Glomerular visceral epithelial cell (primary cell): ENCODE results near the gene IGSF23.
A peak's percentile ranks its signal among the peaks of the same experiment; 100 is the strongest.
"Not testable (repeated sequence)": the region's sequence is repeated elsewhere in the genome, so short reads cannot be mapped to it uniquely, and the experiment has no call there.

Experiments
- DNase-seq: peaks from one replicate; pipeline ENCODE4 v3.0.0-alpha.2; 2016; ENCODE audit errors: extremely low spot score

The IGSF23 gene

DNA sequence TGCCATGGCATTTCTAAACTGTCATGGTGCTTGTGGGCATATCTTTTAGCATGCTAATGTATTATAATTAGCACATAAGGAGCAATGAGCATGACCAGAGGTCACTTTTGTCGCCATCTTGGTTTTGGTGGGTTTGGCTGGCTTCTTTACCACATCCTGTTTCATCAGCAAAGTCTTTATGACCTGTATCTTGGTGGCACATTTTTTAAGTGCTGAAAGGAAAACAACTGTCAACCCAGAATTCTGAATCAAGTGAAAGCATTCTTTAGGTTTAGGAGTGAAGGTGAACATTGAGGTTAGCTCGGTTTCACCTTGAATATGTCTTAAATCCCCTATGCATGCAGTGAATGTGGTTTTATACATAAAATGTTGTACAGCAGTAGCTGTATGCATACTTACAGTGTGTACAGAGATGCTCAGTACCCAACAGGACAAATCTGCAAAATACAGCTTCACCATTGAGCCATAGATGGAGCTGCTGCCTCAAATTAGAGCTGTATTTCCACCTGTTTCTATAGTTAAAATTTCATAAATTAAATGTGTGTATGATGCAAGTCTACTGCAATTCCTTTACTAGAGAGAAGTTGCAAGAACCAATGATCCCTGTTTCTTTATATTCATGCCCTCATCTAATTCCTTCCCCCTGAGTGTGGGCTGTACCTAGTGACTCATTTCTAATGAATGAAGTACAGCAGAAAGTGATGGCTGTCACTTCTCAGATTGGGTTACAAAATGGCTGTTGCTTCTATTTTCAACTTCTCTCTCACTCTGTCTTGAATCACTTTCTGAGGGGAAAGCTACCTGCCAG lies 25.2 kb upstream of the IGSF23 start:
- DNase-seq, result peak; percentile 86

DNA sequence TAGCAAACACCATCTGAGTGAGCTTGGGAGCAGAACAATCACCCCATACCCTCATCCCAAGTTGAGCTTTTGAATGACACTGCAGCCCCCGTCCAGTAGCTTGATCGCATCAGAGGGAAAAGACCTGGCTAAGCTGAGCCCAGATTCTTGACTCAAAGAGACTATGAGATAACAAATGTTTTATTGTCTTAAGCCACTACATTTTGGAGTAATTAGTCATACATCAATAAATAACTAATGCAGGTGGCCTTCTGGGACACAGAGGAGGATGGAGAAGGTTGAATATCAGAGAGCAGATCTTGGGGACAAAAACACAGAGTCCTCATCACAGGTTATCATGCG lies 24.6 kb upstream of the IGSF23 start:
- DNase-seq, result no peak

- DNase-seq, result no peak
Measured at GRCh38 chr19:44590245-44591059, 22.9 kb upstream of the IGSF23 start.

GRCh38 chr19:44591340-44591993 lies 21.9 kb upstream of the IGSF23 start:
- not testable (repeated sequence) for DNase-seq

DNA sequence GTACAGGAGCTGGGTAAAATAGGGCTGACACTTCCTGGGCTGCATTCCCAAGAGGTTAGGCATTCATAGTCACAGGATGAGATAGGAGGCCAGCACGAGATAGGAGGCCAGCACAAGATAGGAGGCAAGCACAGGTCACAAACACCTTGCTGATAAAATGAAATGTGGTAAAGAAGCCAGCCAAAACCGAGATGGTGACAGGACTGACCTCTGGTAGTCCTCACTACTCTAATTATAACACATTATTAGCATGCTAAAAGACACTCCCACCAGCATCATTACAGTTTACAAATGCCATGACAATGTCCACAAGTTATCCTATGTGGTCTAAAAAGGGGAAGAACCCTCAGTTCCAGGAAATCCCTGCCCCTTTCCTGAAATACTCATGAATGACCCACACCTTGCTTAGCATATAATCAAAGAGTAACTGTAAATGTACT lies 20.9 kb upstream of the IGSF23 start:
- no peak for DNase-seq

DNA sequence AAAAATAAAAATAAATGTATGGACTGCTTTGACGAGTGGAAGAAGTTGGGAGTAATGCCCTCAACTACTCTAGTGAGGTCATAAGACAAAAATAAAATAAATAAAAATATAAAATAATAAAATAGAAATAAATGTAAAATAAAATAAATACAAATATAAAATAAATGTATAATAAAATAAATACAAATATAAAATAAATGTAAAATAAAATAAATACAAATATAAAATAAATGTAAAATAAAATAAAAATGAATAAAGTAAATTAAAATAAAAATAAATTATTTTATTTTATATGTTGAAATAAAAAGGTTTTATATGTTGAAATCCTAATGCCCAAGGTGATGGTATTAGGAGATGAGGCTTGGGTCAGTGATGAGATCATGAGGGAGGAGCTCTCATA lies 20.1 kb upstream of the IGSF23 start:
- DNase-seq, result no peak

- not testable (repeated sequence) for DNase-seq
Measured at GRCh38 chr19:44593866-44594266, 19.5 kb upstream of the IGSF23 start.

DNA sequence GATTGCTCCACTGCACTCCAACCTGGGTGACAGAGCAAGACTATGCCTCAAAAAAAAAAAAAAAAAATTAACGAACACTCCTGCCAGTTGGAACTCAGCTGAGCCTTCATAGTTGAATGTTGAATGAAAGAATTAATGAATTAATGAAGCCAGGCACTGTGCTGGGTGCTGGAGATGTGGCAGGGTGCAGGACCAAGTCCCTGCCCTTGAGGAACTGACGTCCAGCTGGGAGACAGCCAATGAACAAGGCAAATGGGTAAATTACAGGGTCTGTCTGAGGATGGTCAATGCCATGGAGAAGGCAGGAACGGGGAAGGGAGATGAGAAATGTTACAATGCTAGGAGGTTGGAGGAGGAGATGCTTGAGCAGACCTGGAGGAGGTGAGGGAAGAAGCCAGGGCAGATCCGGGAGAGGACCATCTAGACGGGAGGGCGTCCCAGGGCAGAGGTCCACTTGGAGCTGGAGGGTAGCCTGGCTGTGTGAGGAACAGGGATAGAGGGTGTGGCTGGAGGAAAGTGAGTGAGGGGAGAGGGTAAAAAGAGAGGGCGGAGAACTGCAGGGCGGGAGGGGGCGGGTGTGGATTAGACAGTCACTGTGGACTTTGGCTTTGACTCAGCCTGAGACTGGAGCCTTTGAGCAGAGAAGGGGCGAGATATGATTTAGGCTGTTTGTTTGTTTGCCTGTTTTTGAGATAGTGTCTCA lies 16.8 kb upstream of the IGSF23 start:
- no peak for DNase-seq

DNA sequence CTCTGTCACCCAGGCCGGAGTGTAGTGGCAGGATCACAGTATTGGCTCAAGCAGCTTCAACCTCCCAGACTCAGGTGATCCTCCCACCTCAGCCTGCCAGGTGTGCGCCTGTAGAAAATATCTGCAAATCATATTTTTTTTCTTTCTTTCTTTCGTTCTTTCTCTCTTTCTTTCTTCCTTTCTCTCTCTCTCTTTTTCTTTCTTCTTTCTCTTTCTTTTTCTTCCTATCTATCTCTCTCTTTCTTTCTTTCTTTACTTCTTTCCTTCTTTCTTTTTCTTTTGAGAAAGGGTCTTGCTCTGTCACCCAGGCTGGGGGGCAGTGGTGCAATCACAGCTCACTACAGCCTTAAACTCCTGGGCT lies 16.3 kb upstream of the IGSF23 start:
- DNase-seq, result no peak

GRCh38 chr19:44598355-44598754 lies 15.0 kb upstream of the IGSF23 start:
- DNase-seq, result no peak

GRCh38 chr19:44598880-44599279 lies 14.5 kb upstream of the IGSF23 start:
- no peak for DNase-seq

DNA sequence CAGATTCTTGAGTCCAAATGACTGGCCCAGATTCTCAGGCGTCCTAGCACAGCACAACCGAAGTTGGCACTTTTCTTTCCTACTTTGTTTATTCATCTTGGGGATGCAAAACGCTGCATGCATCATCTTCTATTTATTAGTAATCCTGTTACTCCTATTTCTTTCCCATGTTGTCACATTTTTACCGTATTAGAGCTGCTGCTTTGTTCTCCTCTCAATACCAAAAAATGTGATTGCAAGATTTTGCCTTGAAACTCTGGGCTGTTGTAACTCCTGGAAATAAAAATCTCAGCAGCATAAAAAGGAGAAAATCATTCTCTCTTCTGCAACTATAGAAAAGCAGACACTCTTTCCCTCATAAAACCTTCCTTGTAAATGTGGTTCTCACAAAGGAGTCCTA lies 12.9 kb upstream of the IGSF23 start:
- DNase-seq, result no peak

GRCh38 chr19:44602081-44602480 lies 11.3 kb upstream of the IGSF23 start:
- no peak for DNase-seq

DNA sequence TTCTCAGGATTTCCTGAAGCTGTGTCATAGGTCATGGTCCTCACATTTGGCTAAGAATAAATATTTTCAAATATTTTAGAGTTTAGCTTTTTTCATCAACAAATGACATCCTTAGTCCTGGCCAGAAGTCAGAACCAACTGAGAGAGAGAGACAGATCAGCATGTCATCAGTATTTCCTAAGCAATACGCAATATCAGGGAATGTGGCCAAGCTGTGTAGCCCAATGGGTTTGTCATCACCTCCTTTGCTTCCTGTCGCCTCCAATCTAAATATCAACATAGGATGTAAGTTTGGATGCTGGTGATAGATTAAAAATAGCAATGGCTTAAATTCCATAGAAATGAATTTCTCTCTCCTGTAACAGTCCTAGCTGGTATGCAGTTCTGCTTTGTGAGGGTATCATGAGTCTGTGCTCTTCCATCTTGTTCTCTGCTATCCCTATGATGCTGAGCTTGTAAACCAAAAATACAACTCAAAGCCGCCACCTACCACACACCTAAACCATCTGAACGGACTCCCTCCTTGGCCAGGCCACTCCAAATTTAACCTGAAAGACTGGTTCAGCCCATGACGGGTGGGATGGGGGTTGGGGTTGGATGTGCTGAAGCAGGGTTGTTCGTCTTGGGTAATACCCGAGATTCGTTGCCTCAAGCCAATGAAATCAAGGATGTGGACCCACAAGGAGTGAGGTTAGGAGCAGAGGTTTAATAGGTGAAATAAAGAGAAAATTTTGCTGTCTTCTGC lies 10.0 kb upstream of the IGSF23 start:
- no peak for DNase-seq

DNA sequence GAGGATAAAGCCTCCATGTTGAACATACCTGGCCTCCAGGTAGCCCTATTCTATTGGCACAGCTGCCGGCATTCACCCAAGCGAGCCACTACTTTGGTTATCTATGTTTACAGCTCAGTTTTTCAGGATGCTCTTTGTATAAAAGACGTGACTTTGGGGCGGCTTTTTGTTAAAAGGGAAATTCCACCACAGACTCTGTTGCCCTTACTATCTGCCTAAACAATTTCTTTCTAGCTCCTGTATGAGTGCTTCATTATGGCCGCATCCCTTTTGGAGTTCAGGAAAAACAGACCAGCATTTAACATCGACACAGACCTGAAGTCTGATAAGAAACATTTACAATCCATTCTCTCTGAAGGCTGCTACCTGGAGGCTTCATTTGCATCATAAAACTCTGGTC lies 9.1 kb upstream of the IGSF23 start:
- DNase-seq, result no peak

DNA sequence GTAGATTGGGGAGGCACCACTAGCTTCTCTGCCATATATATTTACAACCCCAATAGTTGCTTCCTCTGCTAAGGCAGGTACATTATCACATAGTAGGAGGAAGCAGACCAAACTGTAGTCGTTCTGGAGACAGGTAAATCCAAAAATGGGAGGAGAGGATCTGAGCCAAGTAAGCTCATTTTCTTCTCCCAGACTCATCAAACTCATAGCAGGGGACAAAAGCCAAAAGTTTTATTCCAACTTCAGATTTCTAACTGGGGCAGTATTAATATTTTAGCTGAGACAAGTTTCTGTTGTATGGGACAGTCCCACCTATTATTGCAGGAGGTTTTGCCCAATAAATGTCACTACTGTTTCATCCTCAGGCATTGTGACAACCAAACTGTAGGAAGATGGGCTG lies 7.8 kb upstream of the IGSF23 start:
- no peak for DNase-seq

GRCh38 chr19:44607049-44607448 lies 6.3 kb upstream of the IGSF23 start:
- no peak for DNase-seq

DNA sequence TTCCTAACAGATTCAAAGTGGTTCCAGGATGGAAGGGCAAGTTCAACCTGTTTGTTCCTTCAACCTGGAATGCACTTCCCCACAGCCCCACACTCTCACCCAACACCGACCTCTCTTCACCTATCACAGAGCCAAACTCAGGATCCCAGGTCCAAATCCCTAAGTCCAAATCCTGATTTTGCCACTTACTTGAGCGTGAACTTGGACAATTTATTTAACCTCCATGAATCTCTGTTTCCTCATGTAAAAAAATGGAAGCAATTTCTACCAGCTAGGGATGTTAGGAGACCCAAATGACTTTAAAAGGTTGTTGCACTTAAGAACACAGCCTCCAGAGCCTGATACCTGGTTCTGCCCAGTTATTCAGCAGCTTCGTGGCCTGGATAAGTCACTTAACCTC lies 5.4 kb upstream of the IGSF23 start:
- DNase-seq, result no peak

DNA sequence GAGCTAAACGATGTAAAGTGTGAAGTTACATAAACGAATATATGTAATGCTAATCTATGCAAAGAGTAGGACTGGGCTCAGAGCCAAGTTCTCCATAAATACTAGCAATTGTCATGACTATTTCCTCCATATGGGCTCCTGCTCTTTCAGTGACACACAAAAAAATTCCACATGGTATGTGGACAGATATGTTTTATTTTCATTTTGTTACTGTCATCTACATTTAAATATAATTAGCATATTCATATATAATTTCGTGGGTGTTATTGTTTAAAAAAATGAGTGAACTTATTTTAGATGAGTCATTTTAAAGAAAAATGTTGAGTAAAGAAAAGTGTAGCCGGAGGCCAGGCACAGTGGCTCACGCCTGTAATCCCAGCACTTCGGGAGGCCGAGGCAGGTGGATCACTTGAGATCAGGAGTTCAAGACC lies 5.0 kb upstream of the IGSF23 start:
- DNase-seq, result no peak

- DNase-seq, result no peak
Measured at GRCh38 chr19:44609219-44609618, 4.1 kb upstream of the IGSF23 start.

- peak; percentile 38 for DNase-seq
Measured at GRCh38 chr19:44610497-44610896, 2.9 kb upstream of the IGSF23 start.
